ENCODE measurements around the gene CLDN5. TPM values are rescaled to one million over a fixed set of nuclear protein-coding genes. Genes with fewer than 3 reads are reported as not detected.

CLDN5 gene
- polyA plus RNA-seq, 1 donor from 2014 or later = 0.66 TPM

DNA sequence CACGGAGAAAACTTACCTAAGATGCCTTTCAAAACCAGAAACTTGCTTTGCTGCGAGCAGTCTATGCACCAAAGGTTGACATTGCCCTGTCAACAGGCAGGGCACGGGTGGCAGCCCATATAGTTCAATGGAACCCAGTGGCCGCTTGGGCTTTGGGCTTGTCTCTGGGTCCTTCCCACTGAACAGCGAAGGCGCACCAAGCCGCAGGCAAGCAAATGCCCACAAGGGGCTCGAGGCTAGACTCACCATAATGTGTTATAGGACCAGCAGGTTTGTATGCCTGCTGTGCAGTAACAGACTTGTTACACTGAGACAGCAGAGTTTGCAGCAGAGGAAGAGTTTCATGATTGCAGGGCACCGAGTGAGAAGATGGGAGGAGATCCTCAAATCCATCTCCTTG, 20.3 kb downstream of the CLDN5 start:
- no peaks in the 10 kb centered on the region for H3F3A ChIP-seq (ENCODE audit: insufficient read depth, low read length, poor library complexity, severe bottlenecking)
- H3K36me3 ChIP-seq (ENCODE audit: insufficient read depth, low read length) = no peaks in the 10 kb centered on the region
- no peak overlapping the region for H3K4me3 ChIP-seq (ENCODE audit: low read length)
- TF ChIP-seq EP300 (conservative IDR thresholded peaks at IDR 0.05; ENCODE audit: poor library complexity, severe bottlenecking) = no peak
- TF ChIP-seq RAD21 (conservative IDR thresholded peaks at IDR 0.05) = no peak
- TF ChIP-seq TAF1 (IDR thresholded peaks at IDR 0.05; ENCODE audit: low read depth) = no peak
- TF ChIP-seq, protein P1, sequence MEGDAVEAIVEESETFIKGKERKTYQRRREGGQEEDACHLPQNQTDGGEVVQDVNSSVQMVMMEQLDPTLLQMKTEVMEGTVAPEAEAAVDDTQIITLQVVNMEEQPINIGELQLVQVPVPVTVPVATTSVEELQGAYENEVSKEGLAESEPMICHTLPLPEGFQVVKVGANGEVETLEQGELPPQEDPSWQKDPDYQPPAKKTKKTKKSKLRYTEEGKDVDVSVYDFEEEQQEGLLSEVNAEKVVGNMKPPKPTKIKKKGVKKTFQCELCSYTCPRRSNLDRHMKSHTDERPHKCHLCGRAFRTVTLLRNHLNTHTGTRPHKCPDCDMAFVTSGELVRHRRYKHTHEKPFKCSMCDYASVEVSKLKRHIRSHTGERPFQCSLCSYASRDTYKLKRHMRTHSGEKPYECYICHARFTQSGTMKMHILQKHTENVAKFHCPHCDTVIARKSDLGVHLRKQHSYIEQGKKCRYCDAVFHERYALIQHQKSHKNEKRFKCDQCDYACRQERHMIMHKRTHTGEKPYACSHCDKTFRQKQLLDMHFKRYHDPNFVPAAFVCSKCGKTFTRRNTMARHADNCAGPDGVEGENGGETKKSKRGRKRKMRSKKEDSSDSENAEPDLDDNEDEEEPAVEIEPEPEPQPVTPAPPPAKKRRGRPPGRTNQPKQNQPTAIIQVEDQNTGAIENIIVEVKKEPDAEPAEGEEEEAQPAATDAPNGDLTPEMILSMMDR (IDR thresholded peaks at IDR 0.05; ENCODE audit: poor library complexity, severe bottlenecking) = no peak
- TF ChIP-seq MXI1 (conservative IDR thresholded peaks at IDR 0.05; ENCODE audit: poor library complexity, severe bottlenecking) = no peak
- TF ChIP-seq, protein P2, sequence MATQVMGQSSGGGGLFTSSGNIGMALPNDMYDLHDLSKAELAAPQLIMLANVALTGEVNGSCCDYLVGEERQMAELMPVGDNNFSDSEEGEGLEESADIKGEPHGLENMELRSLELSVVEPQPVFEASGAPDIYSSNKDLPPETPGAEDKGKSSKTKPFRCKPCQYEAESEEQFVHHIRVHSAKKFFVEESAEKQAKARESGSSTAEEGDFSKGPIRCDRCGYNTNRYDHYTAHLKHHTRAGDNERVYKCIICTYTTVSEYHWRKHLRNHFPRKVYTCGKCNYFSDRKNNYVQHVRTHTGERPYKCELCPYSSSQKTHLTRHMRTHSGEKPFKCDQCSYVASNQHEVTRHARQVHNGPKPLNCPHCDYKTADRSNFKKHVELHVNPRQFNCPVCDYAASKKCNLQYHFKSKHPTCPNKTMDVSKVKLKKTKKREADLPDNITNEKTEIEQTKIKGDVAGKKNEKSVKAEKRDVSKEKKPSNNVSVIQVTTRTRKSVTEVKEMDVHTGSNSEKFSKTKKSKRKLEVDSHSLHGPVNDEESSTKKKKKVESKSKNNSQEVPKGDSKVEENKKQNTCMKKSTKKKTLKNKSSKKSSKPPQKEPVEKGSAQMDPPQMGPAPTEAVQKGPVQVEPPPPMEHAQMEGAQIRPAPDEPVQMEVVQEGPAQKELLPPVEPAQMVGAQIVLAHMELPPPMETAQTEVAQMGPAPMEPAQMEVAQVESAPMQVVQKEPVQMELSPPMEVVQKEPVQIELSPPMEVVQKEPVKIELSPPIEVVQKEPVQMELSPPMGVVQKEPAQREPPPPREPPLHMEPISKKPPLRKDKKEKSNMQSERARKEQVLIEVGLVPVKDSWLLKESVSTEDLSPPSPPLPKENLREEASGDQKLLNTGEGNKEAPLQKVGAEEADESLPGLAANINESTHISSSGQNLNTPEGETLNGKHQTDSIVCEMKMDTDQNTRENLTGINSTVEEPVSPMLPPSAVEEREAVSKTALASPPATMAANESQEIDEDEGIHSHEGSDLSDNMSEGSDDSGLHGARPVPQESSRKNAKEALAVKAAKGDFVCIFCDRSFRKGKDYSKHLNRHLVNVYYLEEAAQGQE (IDR thresholded peaks at IDR 0.05; ENCODE audit: borderline replicate concordance) = no peak
- no peak for TF ChIP-seq SMC3 (conservative IDR thresholded peaks at IDR 0.05; ENCODE audit: poor library complexity)
- no peak for TF ChIP-seq POLR2AphosphoS5 (IDR thresholded peaks at IDR 0.05)
- TF ChIP-seq EZH2 (IDR thresholded peaks at IDR 0.05; ENCODE audit: borderline replicate concordance, insufficient read depth, low read length, poor library complexity, severe bottlenecking) = no peak
- H3K9me2 ChIP-seq (ENCODE audit: insufficient read depth, low read length) = no peaks in the 10 kb centered on the region
- H3K9me3 ChIP-seq (ENCODE audit: low read length) = no peaks in the 10 kb centered on the region
- no peaks in the 10 kb centered on the region for H4K20me1 ChIP-seq (ENCODE audit: insufficient read depth)
- H3K27ac ChIP-seq (ENCODE audit: low read length) = no peak overlapping the region
- H3K4me2 ChIP-seq (ENCODE audit: low read length) = no peak overlapping the region
- H2AFZ ChIP-seq (ENCODE audit: low read depth, low read length) = no peak overlapping the region
- no peak overlapping the region for H3K9ac ChIP-seq (ENCODE audit: low read length)
- H3K79me2 ChIP-seq (replicated peaks; ENCODE audit: insufficient read depth, low read length) = no peaks in the 10 kb centered on the region
- H3K27me3 ChIP-seq (ENCODE audit: insufficient read depth, low read depth, low read length) = no peaks in the 10 kb centered on the region

DNA sequence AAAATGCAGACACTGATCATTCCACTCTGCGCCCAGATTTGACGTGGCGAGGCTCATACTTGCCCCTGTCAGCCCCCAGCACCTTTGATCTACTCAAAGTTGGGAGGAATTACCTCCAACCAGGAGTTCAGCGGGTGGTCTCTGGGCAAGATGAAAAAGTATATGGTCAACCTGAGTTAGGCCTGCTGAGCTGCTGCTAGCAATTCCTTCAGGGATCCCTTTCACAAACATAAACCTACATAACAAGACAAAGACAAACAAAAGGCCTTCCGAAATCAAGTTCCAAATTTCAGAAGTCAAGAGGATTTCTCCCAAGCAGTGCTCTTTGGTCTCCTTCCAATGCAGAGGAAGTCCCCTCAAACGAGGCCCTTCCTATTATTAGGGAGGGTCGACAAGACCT, 20.8 kb downstream of the CLDN5 start:
- Histone ChIP-seq H3K27me3 (ENCODE audit: insufficient read depth, low read depth, low read length) (no peaks in the 10 kb centered on the region), H4K20me1 (ENCODE audit: insufficient read depth) (no peaks in the 10 kb centered on the region), H3K9me3 (ENCODE audit: low read length) (no peaks in the 10 kb centered on the region), H3K79me2 (replicated peaks; ENCODE audit: insufficient read depth, low read length) (no peaks in the 10 kb centered on the region), H2AFZ (ENCODE audit: low read depth, low read length) (no peak overlapping the region), H3F3A (ENCODE audit: insufficient read depth, low read length, poor library complexity, severe bottlenecking) (no peaks in the 10 kb centered on the region), H3K4me2 (ENCODE audit: low read length) (no peak overlapping the region), H3K9me2 (ENCODE audit: insufficient read depth, low read length) (no peaks in the 10 kb centered on the region), H3K9ac (ENCODE audit: low read length) (no peak overlapping the region), H3K36me3 (ENCODE audit: insufficient read depth, low read length) (no peaks in the 10 kb centered on the region), H3K4me3 (ENCODE audit: low read length) (no peak overlapping the region), H3K27ac (ENCODE audit: low read length) (no peak overlapping the region)
- TF ChIP-seq EZH2 (IDR thresholded peaks at IDR 0.05; ENCODE audit: borderline replicate concordance, insufficient read depth, low read length, poor library complexity, severe bottlenecking) (no peak), TAF1 (IDR thresholded peaks at IDR 0.05; ENCODE audit: low read depth) (no peak), SMC3 (conservative IDR thresholded peaks at IDR 0.05; ENCODE audit: poor library complexity) (no peak), EP300 (conservative IDR thresholded peaks at IDR 0.05; ENCODE audit: poor library complexity, severe bottlenecking) (no peak)
- TF ChIP-seq, protein P2 (IDR thresholded peaks at IDR 0.05; ENCODE audit: borderline replicate concordance) = no peak
